HG03139 (cell line): ENCODE measurements around the gene MLYCD.

Experiments used
- ATAC-seq: cut with Tn5 transposase; IDR thresholded peaks from one replicate; pipeline ENCODE4 v1.9.1; 2021; ENCODE audit not compliant: unreplicated experiment

MLYCD gene

DNA sequence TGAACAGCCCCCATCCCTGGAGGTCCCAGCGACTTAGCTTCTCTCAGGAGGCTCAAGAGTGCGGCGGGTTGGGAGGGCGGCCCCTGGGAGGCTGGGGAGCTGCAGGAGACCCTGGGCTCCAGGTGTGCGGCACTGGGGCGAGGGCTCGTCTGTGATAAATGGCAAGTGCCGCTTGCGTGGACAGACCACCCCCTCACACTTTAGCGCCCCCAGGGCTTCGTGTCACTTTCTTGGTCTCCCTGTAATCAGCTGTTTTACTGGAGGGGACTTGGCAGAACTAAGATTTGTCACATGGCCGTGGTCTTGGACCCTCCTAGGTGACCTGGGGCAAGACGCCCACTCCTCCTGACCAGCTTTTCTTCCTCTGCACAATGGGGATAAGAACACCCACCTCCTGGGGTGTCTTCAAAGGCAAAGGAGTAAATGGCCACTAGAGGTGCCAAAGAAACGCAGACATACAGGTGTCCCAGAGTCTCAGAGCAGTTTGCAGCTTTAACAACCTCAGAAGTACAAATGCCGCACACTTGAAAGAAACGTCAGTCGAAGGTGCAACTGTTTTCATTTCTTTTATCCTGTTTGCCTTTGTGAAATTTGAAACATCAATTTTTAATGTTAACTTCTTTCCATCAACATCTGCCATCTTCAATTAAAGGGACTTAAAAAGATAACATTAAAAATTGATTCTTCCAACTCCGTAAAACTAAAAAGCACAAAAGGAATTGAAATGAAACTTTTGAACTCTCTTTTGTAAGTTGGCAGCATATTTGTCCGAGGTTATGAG, 55.1 kb downstream of the MLYCD start:
- ATAC-seq = no peak

DNA sequence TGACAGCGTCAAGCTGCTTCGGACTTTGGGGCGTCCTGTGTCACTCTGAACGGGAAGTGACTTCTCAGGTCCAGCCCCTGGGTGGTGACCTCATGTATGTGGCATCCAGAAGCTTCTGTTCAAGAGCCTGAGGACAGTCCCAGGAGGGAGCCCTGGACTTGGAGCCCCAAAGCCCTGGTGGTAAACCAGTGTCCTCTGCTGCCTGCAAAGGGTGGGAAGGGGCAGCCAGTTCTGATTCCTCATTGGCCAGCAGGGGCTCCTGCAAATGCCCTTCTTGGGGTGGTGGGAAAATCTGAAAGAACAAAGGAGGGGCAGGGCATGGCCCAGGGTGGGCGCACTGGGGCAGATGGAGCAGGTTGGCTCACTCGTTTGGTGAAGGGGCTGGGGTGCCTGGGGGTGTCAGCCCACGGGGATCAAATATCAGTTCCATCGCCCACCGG, 55.7 kb downstream of the MLYCD start:
- no peak for ATAC-seq

DNA sequence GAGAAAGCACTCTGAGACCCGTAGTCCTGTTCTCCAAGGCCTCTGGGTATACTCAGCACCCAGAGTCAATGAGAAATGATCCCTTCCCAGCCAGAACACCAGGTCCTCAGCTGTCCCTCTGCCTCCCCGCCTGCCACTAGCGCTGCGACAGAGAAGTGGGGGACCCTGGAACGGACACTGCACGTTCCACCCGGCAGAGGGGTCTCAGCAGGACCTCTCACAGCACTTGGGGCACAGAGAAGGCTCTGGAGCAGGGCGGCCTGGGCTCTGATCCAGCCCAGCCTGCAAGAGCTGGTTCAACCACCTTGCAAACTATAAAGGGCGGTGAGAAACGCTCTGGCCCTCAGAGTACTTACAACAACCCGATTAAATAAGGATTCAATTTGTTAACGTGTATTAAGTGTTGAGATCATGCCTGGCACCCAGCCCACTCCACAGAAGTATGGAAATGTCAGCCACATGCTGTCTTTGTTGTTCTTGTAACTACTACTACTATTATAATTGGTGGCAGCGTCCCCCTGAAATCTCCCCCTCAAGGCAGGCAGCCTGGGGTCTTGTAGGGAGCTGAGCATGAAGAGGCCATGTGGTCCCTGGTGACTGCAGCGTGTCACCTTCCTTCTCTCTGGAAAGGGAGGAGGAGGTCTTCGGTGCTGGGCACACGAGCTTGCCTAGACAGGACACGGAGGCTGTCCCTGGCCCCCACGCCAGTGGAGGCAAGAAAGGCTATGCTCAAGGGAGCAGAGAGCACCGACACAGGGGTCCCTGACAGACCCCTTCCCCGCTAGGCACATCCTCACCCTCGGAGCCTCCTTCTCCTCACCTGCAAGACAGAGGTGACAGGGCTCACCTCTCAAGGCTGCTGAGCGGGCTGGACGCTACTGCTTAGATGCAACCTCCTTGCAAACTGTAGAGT, 56.6 kb downstream of the MLYCD start:
- no peak for ATAC-seq

DNA sequence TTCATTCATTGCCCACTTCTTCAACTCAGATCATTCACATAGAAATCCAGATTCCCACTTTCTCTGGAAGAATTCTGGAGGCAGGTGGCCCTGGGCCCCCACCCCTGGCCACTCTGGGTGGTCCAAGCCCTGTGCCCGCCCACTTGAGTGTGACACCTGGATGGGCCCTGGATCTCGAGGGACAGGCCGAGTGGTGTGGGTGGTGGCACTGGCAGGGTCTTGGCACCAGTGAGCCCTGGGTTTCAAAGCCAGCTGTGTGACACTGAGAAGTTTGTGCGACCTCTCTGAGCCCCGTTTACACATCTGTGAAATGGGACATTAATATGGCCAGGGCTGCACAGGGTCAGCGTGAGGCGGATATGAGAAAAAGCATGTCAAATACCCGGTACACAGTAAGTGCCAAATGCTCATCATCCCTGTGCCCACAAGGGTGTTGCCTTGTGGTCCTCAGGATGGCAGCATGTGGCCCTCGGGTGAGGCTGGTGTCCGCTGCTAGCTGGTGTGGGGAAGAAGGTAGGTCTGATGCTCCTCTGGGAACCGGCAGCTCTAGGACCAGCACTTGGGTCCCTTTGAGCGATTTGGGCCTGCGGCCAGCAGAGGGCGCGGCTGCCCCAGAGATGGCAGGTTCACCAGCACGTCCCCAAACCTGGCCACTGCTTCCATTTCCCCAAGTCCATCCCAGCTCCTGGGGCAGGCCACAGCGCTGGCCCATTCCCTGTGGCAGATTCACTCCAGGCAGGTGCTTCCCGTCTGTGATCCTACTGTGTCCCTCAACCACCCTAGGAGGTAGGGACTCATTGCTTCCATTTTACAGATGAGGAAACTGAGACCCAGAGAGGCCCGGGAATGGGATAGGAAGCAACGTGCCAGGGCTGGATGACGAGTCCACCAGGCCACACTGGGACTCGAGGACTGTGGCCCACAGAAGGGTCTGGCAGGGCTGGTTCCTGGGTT, 57.7 kb downstream of the MLYCD start:
- ATAC-seq = peak; percentile 38

DNA sequence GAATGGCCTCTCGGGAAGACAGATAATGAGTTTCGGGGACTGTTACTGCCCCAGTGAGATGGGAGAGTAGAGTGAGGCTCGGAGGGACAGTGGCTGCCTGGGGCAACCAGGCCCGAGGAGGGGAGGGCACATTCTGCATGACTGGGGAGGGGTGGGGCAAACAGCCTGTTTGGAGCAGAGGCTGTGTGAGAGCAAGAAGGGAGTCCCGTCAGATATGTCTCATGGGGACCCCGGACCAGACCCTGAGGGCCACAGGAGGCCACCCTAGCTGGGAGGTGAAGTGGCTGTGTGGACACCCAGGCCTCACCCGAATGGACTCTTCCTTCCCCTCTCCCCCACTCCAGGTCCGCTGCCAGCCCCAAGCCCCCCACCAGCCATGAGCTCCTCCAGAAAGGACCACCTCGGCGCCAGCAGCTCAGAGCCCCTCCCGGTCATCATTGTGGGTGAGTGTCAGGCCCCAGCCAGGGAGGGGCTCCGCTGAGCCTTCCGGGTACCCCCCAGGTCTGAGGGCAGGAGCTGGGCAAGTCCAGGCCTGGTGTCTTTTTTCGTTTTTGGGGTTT, 58.5 kb downstream of the MLYCD start:
- ATAC-seq = no peak

DNA sequence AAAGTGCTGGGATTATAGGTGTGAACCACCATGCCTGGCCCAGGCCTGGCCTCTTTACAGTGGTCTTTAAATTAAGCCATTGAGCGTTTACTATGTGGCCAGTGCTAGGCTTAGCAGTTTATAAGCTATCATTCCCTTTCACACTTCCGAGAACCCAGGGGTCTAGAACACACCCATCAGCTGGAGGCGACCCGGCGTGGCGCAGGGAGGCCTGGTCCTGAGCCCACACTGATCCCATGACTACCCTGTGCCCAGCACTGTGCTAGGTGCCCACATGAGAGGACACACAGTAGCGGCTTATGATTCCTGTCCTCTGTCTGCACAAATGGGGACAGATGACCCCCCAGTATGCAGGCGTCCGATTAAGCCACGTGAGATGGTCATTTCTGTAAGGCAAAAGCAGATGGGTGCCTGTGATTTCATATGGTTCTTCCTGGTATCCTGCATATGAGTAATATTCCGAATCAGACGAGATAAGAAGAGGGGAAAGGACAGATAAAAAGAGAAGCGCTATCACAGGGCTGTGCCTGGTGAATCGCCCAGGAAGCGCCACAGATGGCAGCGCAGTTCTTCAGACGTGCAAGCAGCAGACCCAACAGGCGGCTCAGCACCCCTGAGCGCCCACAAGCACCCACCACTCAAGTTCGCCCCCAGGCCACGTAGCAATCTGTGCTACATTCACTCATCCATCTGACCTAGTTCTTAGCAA, 59.4 kb downstream of the MLYCD start:
- ATAC-seq = no peak

DNA sequence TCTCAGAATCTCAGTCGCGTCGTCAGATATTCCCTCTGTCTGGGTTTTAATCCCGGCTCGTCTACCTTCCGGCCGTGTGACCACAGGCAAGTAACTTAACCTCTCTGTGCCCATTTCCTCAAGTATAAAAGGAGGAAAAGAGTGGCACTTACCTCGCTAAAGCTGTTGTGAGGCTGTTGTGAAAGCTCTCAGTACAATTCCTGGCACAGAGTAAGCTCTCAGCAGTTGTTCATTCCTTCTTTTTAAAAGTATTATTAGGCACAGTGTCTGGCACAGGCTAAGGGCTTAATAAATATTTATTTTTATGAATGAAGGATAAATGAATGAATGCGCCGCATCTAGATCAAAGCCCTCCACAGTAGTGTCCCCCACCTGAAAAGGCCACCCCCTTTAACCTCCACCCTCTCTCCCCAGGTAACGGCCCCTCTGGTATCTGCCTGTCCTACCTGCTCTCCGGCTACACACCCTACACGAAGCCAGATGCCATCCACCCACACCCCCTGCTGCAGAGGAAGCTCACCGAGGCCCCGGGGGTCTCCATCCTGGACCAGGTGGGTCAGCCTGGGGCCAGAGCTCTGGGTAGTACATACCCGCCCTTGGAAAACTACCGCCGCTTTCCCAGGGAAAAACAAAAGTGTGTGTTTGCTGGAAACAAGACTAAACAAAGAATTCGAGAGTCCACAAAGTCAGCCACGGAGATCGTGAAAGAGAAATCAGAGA, 60.1 kb downstream of the MLYCD start:
- ATAC-seq = no peak

DNA sequence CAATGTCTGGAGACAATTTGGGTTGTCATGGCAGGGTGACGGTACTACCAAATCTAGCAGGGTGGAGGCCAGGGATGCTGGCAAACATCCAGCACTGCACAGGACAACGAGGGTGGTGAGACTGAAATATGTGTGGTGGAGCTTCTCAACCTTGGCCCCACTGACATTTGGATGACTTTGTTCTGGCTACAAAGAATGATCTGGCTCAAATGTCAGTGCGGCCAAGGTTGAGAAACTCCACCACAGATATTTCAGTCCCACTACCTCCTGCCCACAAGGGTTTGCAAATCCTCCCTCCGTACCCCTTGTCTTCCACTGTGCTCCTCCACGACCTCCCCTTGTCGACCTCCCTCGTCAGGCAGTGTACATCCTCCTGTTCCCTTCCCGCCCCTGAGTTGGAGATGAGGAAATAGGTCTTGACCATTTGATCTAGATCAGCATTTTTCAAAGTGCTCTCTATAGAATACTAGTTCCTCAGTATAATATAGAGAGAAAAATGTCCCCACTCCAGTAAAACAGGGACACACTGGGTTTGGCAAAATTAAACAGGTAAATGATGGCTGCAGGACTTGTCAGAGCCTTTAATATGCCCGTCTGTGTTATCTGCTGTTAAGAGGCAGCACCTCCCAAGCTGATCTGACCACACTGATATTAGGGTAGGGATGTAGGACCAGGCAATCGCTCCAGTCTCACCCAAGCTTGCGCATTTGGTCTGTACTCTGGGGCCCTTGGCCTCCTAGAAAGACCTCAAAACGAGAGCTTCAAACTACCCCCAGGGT, 60.9 kb downstream of the MLYCD start:
- ATAC-seq = no peak

DNA sequence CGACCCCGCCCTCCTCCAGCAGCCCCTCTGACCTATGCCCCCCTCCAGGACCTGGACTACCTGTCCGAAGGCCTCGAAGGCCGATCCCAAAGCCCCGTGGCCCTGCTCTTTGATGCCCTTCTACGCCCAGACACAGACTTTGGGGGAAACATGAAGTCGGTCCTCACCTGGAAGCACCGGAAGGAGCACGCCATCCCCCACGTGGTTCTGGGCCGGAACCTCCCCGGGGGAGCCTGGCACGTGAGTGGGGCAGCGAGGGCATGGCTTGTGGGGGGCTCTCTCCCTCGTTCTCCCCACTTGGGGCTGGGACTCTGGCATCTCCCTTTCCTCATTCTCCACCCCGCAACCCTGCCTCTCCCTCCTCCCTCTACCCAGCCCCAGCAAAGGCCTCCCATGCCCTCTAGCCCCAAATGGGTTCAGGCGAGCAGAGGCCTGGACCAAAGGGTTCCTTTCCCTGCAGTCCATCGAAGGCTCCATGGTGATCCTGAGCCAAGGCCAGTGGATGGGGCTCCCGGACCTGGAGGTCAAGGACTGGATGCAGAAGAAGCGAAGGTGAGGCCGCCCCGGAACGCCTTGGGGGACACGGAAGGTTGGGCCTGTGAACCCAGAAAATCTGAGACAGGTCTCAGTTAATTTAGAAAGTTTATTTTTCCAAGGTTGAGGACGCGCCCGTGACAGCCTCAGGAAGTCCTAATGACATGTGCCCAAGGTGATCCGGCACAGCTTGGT, 61.8 kb downstream of the MLYCD start:
- no peak for ATAC-seq

DNA sequence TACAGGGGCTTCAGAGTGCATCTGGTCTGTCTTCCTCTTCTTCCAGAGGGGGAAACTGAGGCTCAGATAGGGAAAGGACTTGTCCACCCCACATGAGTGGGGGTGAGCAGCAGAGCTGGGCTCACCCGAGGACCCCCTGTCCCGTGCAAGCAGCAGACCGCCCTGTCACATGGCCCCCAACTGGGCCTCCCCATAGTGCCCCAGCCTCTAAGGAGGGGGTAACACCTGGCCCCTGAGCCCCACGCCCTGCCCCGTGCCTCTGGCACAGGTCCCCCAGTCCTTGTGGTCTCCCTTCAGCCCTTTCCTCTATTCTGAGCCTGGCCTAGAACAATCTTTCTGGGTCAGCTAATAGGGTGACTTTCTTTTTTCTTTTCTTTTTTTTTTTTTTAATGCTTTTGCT, 62.7 kb downstream of the MLYCD start:
- no peak for ATAC-seq

DNA sequence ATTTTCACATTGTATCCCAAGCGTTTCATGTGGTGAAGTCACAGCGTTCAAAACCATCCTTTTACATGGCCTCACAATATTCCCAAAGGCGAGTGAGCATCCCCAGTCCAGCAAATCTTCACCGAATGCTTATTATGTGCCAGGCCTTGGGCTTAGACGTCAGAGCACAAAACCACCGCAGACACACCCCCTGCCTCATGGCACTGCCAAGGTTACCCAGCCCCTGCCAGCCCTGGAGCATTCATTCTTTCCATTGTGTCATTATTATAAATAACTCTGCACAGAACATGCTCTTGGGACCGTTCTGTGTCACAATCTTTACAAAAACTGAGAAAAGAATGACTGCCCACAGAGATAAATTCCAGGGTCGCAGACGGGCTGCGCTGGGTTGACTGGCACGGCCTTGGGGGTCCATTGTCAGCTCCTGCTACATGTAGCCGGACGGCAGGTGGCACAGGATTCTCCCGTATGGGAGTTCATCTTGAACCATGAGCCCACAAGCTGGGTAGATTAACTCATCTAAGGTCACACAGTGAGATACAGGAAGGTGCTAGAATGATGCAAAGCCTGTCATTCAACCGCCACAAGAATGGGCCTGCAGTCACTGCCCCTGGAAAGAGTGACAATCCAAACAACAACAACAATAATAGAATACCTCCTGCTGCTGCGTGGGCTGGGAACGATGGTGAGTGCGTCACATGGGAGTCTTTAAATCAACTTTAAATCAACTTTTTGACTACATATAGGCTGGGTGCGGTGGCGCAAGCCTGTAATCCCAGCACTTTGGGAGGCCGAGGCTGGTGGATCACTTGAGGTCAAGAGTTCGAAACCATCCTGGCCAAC, 64.6 kb downstream of the MLYCD start:
- ATAC-seq = no peak

DNA sequence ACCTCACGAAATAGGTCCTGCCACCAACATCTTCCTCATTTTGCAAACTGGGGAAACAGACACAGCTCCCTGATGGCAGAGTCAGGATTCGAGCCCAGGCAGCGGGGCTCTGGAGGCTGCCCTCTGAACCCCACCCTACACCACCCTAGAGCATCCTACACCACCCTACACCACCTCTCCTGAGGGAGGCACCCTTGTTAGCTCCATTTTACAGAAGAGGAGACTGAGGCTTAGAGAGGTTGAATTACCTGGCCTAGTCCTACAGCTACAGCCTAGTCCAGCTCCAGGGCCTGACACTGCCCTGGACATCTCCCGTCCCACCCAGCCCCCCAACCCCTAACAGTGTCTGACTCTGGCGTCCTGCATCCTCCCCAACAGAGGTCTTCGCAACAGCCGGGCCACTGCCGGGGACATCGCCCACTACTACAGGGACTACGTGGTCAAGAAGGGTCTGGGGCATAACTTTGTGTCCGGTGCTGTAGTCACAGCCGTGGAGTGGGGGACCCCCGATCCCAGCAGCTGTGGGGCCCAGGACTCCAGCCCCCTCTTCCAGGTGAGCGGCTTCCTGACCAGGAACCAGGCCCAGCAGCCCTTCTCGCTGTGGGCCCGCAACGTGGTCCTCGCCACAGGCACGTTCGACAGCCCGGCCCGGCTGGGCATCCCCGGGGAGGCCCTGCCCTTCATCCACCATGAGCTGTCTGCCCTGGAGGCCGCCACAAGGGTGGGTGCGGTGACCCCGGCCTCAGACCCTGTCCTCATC, 65.9 kb downstream of the MLYCD start:
- no peak for ATAC-seq

DNA sequence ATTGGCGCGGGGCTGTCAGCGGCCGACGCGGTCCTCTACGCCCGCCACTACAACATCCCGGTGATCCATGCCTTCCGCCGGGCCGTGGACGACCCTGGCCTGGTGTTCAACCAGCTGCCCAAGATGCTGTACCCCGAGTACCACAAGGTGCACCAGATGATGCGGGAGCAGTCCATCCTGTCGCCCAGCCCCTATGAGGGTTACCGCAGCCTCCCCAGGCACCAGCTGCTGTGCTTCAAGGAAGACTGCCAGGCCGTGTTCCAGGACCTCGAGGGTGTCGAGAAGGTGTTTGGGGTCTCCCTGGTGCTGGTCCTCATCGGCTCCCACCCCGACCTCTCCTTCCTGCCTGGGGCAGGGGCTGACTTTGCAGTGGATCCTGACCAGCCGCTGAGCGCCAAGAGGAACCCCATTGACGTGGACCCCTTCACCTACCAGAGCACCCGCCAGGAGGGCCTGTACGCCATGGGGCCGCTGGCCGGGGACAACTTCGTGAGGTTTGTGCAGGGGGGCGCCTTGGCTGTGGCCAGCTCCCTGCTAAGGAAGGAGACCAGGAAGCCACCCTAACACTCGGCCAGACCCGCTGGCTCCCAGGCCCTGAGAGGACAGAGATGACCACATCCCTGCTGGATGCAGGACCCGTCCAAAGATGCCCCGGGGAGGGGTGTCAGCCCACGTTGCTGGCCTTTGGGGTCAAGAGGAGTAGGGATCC, 66.7 kb downstream of the MLYCD start:
- no peak for ATAC-seq

DNA sequence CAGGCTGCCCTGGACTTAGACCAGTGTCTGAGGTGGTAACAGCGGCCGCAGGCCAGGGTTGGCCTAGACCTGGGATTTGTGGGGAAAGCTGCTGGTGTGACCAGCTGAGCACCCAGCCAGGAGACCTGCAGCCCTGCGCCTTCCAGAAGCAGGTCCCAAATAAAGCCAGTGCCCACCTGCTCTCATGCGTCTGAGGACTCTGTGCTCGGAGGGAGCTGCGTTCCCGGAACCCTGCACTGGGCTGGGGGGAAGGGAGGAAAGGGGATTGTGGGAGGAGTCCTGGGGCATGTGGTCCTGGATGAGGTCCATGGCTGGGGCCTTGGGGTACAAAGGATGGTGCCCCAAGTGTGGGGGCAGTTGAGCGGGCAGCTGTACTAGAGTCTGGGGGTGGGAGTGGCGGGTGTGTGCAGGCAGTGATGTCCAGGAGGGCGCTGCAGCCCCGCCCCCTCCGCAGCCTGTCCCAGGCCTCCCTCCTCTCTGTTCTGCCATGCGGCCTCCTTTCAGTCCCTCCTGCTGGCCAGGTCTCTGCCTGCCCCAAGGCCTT, 67.3 kb downstream of the MLYCD start:
- ATAC-seq = no peak

DNA sequence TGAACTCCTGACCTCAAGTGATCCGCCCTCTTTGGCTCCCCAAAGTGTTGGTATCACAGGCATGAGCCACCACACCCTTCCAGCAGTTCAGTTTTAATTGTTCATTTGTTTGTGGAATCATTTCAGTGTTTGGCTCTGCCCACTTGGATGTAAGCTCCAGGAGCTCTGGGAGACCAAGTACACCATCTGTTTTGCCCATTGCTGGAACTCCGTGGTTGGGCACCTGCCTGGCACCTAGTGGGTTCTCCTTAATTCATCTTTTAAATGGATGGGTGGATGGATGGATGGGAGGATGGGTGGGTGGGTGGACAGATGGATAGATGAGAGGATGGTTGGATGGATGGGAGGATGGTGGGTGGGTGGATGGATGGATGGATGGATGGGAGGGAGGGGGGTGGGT, 68.2 kb downstream of the MLYCD start:
- no peak for ATAC-seq
